K562 (cell line): ENCODE measurements around the gene SOX15. TPM values are rescaled to one million over a fixed set of nuclear protein-coding genes. Genes with fewer than 3 reads are reported as not detected.

Source experiments
- ATF3 ChIP-seq, 2 experiments: fragments of 450-650 bp in 1 of 2; sonication (generic) in 1 of 2; formaldehyde crosslinking in 1 of 2; IDR thresholded peaks in 1 of 2; conservative IDR thresholded peaks in 1 of 2; 2 replicates each; pipeline versions ENCODE4 v1.6.1 to v1.8.1; 2016 to 2023; ENCODE audit warnings: mild to moderate bottlenecking in 2 of 2, moderate library complexity in 2 of 2, inconsistent platforms in 1 of 2, missing genetic modification reagents in 1 of 2
- CEBPB ChIP-seq: fragments of 450-650 bp; IDR thresholded peaks from 2 replicates; pipeline ENCODE4 v1.6.1; 2016; ENCODE audit warnings: missing genetic modification characterization, missing compliant biosample characterization
- CHD1 ChIP-seq: fragments of 200-600 bp; sonication (generic); IDR thresholded peaks from one replicate; pipeline ENCODE4 v1.6.1; 2012; ENCODE audit warnings: mild to moderate bottlenecking, moderate library complexity, low read length, inconsistent platforms
- LCOR ChIP-seq: sonication (generic); formaldehyde crosslinking; IDR thresholded peaks from 2 replicates; pipeline ENCODE4 v1.8.0; 2022; ENCODE audit warnings: mild to moderate bottlenecking, missing genetic modification reagents
- MNT ChIP-seq, 2 experiments: fragments of 450-650 bp; conservative IDR thresholded peaks; 2 replicates each; pipeline ENCODE4 v1.6.1; 2017; ENCODE audit warnings: mild to moderate bottlenecking in 2 of 2, moderate library complexity in 2 of 2
- NR2C2 ChIP-seq, 2 experiments: fragments of 200-800 bp in 1 of 2; sonication (Bioruptor generic) in 1 of 2; sonication (generic) in 1 of 2; formaldehyde crosslinking in 1 of 2; IDR thresholded peaks; 2 replicates each; pipeline versions ENCODE4 v1.6.1 to v1.8.0; 2016 to 2022; ENCODE audit warnings: mild to moderate bottlenecking in 1 of 2, missing compliant biosample characterization in 1 of 2, missing genetic modification characterization in 1 of 2, missing genetic modification reagents in 1 of 2
- SIRT6 ChIP-seq: IDR thresholded peaks from one replicate; pipeline ENCODE4 v1.6.1; 2012; ENCODE audit warnings: low read depth, mild to moderate bottlenecking, control low read depth, inconsistent platforms, low read length, moderate library complexity
- SMARCC2 ChIP-seq: fragments of 450-650 bp; IDR thresholded peaks from 2 replicates; pipeline ENCODE4 v1.6.1; 2017; ENCODE audit warnings: antibody characterized with exemption, moderate library complexity, mild to moderate bottlenecking, low read depth
- SMARCE1 ChIP-seq: fragments of 450-650 bp; IDR thresholded peaks from 2 replicates; pipeline ENCODE4 v1.7.1; 2016; ENCODE audit warnings: mild to moderate bottlenecking
- polyA plus RNA-seq, 8 experiments: library from polyadenylated mRNA; depleted of rRNA in 4 of 8; stranded (reverse) in 5 of 8; unstranded in 3 of 8; fragments of >200 nt; fragmentation: Nextera tagmentation in 2 of 8; fragmentation: Illumina TruSeq in 1 of 8; extraction: Ambion mirVana in 2 of 8; extraction: Trizol in 1 of 8; gene quantifications; 2 replicates each; pipeline versions ENCODE4 v1.2.1 to v1.2.3, GENCODE V29; 2011 to 2014; ENCODE audit warnings: inconsistent platforms in 1 of 8, missing spikeins in 1 of 8
- total RNA-seq, 7 experiments: library from RNA; depleted of rRNA in 6 of 7; stranded (reverse); fragments of >200 nt in 6 of 7; fragmentation: Illumina TruSeq in 2 of 7; extraction: Trizol in 2 of 7; gene quantifications; 2 replicates each; pipeline versions ENCODE4 v1.2.1 to v1.2.3, GENCODE V29; 2011 to 2021; ENCODE audit warnings: low replicate concordance in 1 of 7
- TF ChIP-seq, protein P1 (sequence below), 2 experiments: fragments of 450-650 bp in 1 of 2; sonication (generic) in 1 of 2; formaldehyde crosslinking in 1 of 2; IDR thresholded peaks; 2 replicates each; pipeline versions ENCODE4 v1.7.1 to v1.9.0; 2016 to 2022; ENCODE audit warnings: inconsistent platforms in 1 of 2, mild to moderate bottlenecking in 1 of 2, missing genetic modification reagents in 1 of 2

Gene SOX15
- total and polyA plus RNA-seq, 9 of the 15 experiments (the other 6 are each of a cell fraction or from before 2014, with no cell fraction given): 0.07 to 0.33 (median 0.19) TPM; not detected in 5

DNA sequence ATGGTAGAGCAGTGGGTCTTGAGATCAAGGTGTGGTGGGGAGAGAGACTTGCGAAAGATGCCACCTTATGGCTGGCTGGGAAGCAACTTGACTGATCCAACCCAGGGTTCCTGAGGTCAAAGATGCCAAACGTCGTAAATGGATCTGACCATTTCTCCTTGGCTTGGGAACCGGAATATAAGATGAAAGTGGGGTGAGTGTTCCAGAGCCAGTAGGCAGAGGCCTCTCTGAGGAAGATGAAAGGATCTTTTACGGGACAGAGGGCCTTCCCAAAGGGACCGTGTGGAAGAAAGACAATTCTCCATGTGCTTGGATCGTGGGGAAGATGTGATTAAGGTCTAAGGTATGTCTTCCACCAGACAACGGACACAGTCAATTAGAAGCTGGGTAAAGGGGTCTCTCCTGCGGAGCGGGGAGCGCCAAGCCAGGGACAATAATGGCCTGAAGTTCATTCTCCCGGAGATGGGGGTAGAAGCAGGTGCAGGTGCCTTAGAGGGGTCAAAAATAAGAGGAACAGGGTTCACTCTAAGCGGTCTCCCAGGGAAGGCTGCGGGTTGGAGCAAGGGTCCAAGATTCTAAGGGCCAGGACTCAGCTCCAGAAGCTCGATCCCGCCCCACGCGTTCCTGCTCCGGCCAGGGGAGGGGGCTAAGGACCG is 24.0 kb upstream of the SOX15 start (continued):
- TF ChIP-seq NR2C2 (CRISPR knock-in tag; IDR thresholded peaks at IDR 0.05): no peak
- 0 out of 2 replicates have a peak, but pooled peaks have one; percentile 4 for TF ChIP-seq NR2C2 (tag; IDR thresholded peaks at IDR 0.05)
- TF ChIP-seq, protein P1, sequence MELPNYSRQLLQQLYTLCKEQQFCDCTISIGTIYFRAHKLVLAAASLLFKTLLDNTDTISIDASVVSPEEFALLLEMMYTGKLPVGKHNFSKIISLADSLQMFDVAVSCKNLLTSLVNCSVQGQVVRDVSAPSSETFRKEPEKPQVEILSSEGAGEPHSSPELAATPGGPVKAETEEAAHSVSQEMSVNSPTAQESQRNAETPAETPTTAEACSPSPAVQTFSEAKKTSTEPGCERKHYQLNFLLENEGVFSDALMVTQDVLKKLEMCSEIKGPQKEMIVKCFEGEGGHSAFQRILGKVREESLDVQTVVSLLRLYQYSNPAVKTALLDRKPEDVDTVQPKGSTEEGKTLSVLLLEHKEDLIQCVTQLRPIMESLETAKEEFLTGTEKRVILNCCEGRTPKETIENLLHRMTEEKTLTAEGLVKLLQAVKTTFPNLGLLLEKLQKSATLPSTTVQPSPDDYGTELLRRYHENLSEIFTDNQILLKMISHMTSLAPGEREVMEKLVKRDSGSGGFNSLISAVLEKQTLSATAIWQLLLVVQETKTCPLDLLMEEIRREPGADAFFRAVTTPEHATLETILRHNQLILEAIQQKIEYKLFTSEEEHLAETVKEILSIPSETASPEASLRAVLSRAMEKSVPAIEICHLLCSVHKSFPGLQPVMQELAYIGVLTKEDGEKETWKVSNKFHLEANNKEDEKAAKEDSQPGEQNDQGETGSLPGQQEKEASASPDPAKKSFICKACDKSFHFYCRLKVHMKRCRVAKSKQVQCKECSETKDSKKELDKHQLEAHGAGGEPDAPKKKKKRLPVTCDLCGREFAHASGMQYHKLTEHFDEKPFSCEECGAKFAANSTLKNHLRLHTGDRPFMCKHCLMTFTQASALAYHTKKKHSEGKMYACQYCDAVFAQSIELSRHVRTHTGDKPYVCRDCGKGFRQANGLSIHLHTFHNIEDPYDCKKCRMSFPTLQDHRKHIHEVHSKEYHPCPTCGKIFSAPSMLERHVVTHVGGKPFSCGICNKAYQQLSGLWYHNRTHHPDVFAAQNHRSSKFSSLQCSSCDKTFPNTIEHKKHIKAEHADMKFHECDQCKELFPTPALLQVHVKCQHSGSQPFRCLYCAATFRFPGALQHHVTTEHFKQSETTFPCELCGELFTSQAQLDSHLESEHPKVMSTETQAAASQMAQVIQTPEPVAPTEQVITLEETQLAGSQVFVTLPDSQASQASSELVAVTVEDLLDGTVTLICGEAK (IDR thresholded peaks at IDR 0.05): 0 out of 2 replicates have a peak, but pooled peaks have one; percentile 34
- TF ChIP-seq, protein P1 (CRISPR knock-in tag; IDR thresholded peaks at IDR 0.05): no peak
- peak in 1 of 2 experiments; percentile 11; a peak in 1 of 4 replicates for TF ChIP-seq MNT (conservative IDR thresholded peaks at IDR 0.05)
- no peak for TF ChIP-seq ATF3 (IDR thresholded peaks at IDR 0.05)
- no peak for TF ChIP-seq ATF3 (CRISPR knock-in tag; conservative IDR thresholded peaks at IDR 0.05)
- 0 out of 2 replicates have a peak, but pooled peaks have one; percentile 43 for TF ChIP-seq LCOR (CRISPR knock-in tag)
- TF ChIP-seq CHD1: peak; percentile 39
- TF ChIP-seq CEBPB (tag): peak; percentile 37; the same call in 1 of the 2 replicates
- peak; percentile 58; the same call in 1 of the 2 replicates for TF ChIP-seq SMARCC2
- no peak for TF ChIP-seq SIRT6
- TF ChIP-seq SMARCE1: 0 out of 2 replicates have a peak, but pooled peaks have one; percentile 49
